ENCODE data around the gene SLC27A6. TPM values are rescaled to one million over a fixed set of nuclear protein-coding genes. Genes with fewer than 3 reads are reported as not detected.

Gene SLC27A6, protein sequence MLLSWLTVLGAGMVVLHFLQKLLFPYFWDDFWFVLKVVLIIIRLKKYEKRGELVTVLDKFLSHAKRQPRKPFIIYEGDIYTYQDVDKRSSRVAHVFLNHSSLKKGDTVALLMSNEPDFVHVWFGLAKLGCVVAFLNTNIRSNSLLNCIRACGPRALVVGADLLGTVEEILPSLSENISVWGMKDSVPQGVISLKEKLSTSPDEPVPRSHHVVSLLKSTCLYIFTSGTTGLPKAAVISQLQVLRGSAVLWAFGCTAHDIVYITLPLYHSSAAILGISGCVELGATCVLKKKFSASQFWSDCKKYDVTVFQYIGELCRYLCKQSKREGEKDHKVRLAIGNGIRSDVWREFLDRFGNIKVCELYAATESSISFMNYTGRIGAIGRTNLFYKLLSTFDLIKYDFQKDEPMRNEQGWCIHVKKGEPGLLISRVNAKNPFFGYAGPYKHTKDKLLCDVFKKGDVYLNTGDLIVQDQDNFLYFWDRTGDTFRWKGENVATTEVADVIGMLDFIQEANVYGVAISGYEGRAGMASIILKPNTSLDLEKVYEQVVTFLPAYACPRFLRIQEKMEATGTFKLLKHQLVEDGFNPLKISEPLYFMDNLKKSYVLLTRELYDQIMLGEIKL
- total RNA-seq (under 1 TPM in 1 of 5 donors, not detected in 4; 0.13 TPM), total RNA-seq (0 to 0.12 (median 0) reads per million in 29 experiments)
- total RNA-seq (2013): not detected

DNA sequence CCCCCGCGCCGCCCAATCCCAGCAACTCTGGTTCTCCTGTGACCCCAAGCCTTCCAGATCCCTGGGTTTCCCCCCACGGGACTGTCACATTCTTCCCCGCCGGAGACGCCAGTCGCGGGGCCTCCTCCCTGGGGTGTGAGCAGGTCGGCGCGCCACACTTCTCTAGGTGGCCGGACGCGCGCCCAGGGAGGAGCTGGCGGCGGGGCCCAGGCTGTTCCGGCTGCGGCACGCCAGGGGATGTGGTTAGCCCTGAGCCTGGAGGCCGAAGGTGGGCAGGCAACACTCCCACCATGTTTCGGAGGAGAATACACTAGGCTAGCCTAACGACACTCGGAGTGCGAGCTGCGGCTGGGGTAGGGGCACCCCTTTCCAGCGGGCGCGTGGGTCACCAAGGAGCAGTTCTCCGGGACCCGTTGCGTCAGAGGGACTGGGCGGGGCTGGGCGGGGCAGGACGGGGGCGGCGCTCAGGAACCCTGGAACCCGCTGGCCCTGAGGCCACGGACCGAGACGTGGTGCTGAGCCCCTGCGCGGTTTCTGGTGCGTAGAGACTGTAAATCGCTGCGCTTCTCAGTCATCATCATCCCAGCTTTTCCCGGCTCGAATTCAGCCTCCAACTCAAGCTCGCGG lies at the start of gene SLC27A6:
Gene SLC27A6, plus strand, starts transcription at position 478 of the 627 bp plus-strand sequence. CDS start 650 bp downstream, outside the sequence.
- ChIA-PET POLR2A (no interaction called here), CTCF (interaction anchor here in 1 of 2 donors (0.6 kb wide), 1 partner anchor 73 kb away, joined by 5 read pairs; no protein-coding TSS in a partner anchor)
- Histone ChIP-seq H3K36me3 (ENCODE audit: control insufficient read depth in 2 of 2, extremely low read depth in 1 of 2, insufficient read depth in 1 of 2, low read length in 1 of 2) (no peaks in the 10 kb centered on the region), H3K27ac (ENCODE audit: low read length) (no peak within 1 kb of the TSS), H3K27me3 (replicated peaks in 1 of 2; ENCODE audit: control insufficient read depth in 2 of 2, extremely low read depth in 1 of 2, insufficient read depth in 2 of 2, low read length in 1 of 2) (peaks cover 0 to 17% of the 10 kb centered on the region in 2 experiments), H3K4me1 (ENCODE audit: control insufficient read depth in 1 of 2, extremely low read depth in 1 of 2, insufficient read depth in 2 of 2, low read length in 2 of 2) (no peaks in the 10 kb centered on the region), H3K9me3 (no peaks in the 10 kb centered on the region), H3K4me3 (ENCODE audit: control insufficient read depth in 1 of 2, extremely low read depth in 1 of 2, low read length in 1 of 2) (no peak within 1 kb of the TSS)
- Mint-ChIP-seq H3K4me3 (no peak within 1 kb of the TSS), H3K27me3 (peaks cover 23 to 27% of the 10 kb centered on the region in 2 donors), H3K27ac (no peak within 1 kb of the TSS), H3K9me3 (peaks cover 3 to 22% (median 18%) of the 10 kb centered on the region in 3 donors), H3K36me3 (no peaks in the 10 kb centered on the region), H3K4me1 (peaks cover 0 to 3% (median 0%) of the 10 kb centered on the region in 3 donors)
- ATAC-seq (replicated peaks in 1 of 4) (no peak), DNase-seq (no peak)
- 5% methylated on average over 51 of the region's 51 CpGs for WGBS (ENCODE audit: insufficient coverage)

DNA sequence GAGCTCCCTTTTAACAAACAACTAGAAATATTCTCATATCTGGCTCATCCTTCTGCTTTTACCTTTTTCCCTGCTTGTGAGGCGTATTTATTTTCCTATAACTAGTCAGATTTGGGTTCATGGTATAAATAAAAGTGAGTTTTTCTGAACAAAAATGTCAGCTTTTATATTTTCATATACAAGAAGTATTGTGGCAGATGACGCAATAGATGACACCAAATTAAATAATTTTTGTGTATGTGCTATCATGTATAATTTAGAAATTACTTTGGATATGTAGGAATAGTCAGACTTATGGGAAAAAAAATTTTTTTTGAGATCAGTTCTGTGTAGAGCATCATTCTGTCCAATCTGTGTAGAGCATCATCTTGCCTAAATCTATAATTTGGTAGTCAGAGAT lies 45.7 kb upstream of the SLC27A6 start:
- POLR2A ChIA-PET: no interaction called here
- DNase-seq (no peak), ATAC-seq (replicated peaks in 1 of 4) (no peak)
- H3K36me3 ChIP-seq (ENCODE audit: control insufficient read depth in 2 of 2, extremely low read depth in 1 of 2, insufficient read depth in 1 of 2, low read length in 1 of 2): no peaks in the 10 kb centered on the region
- no peaks in the 10 kb centered on the region for H3K36me3 Mint-ChIP-seq
- H3K4me1 ChIP-seq (ENCODE audit: control insufficient read depth in 1 of 2, extremely low read depth in 1 of 2, insufficient read depth in 2 of 2, low read length in 2 of 2): no peaks in the 10 kb centered on the region
- H3K4me3 ChIP-seq (ENCODE audit: control insufficient read depth in 1 of 2, extremely low read depth in 1 of 2, low read length in 1 of 2): no peak overlapping the region
- no peaks in the 10 kb centered on the region for H3K4me1 Mint-ChIP-seq
- WGBS (ENCODE audit: insufficient coverage): no CpG with 5 or more reads among the region's 2 CpGs
- no peak overlapping the region for H3K27ac Mint-ChIP-seq
- no peaks in the 10 kb centered on the region for H3K27me3 ChIP-seq (replicated peaks in 1 of 2; ENCODE audit: control insufficient read depth in 2 of 2, extremely low read depth in 1 of 2, insufficient read depth in 2 of 2, low read length in 1 of 2)
- H3K9me3 Mint-ChIP-seq: no peaks in the 10 kb centered on the region
- H3K4me3 Mint-ChIP-seq: no peak overlapping the region
- peaks cover 0 to 14% of the 10 kb centered on the region in 2 donors for H3K27me3 Mint-ChIP-seq
- CTCF ChIA-PET: interaction anchor here in 1 of 2 donors (1.4 kb wide), 1 partner anchor 13 kb away, joined by 3 read pairs; no protein-coding TSS in a partner anchor
- no peaks in the 10 kb centered on the region for H3K9me3 ChIP-seq
- no peak overlapping the region for H3K27ac ChIP-seq (ENCODE audit: low read length)

DNA sequence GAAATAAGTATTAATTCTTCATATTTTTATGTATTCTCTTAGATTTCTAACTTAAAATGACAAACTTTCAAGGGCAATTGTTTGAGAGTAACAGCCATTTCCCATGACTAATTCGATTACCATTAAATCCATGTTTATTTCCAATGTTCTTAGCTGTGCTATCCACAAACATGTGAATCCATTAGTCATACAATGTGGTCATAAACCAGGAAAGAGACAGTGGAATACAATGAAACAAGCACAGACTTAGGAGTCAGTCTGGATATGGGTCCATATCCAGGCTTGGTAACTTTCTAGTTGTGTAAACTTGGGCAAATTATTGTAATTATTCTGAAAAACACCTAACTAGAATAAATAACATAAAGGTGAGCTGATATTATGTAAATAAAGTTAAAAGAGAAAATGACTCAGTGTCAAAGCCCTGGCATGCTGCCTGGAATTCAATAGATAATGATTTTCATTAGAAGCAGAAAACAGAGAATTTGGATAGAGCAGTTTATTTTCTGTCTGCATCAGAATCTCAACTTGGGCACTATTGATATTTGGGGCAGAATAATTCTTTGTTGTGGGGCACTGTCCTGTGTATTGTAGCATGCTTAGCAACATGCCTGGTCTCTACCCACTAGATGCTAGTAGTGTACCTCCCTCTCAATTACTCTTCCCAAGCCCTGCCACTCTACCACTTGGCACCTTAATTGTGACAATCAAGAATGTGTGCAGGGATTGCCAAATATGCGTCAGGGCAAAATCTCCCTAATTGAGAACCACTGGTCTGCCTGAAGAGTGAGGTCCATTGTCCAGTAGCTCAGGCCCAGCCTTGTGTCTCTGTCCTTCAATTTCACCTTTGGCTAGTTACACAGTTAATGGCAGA lies 44.7 kb upstream of the SLC27A6 start:
- no peak overlapping the region for H3K27ac Mint-ChIP-seq
- ATAC-seq (replicated peaks in 1 of 4) (no peak), DNase-seq (no peak)
- H3K27me3 Mint-ChIP-seq: peaks cover 0 to 14% of the 10 kb centered on the region in 2 donors
- H3K9me3 Mint-ChIP-seq: no peaks in the 10 kb centered on the region
- CTCF ChIA-PET: interaction anchor here in 1 of 2 donors (1.4 kb wide), 1 partner anchor 14 kb away, joined by 3 read pairs; no protein-coding TSS in a partner anchor
- H3K27me3 ChIP-seq (replicated peaks in 1 of 2; ENCODE audit: control insufficient read depth in 2 of 2, extremely low read depth in 1 of 2, insufficient read depth in 2 of 2, low read length in 1 of 2): no peaks in the 10 kb centered on the region
- H3K4me3 ChIP-seq (ENCODE audit: control insufficient read depth in 1 of 2, extremely low read depth in 1 of 2, low read length in 1 of 2): no peak overlapping the region
- H3K36me3 Mint-ChIP-seq: no peaks in the 10 kb centered on the region
- H3K36me3 ChIP-seq (ENCODE audit: control insufficient read depth in 2 of 2, extremely low read depth in 1 of 2, insufficient read depth in 1 of 2, low read length in 1 of 2): no peaks in the 10 kb centered on the region
- H3K9me3 ChIP-seq: no peaks in the 10 kb centered on the region
- no peak overlapping the region for H3K27ac ChIP-seq (ENCODE audit: low read length)
- POLR2A ChIA-PET: no interaction called here
- H3K4me1 ChIP-seq (ENCODE audit: control insufficient read depth in 1 of 2, extremely low read depth in 1 of 2, insufficient read depth in 2 of 2, low read length in 2 of 2): no peaks in the 10 kb centered on the region
- no CpG with 5 or more reads among the region's 2 CpGs for WGBS (ENCODE audit: insufficient coverage)
- H3K4me3 Mint-ChIP-seq: no peak overlapping the region
- no peaks in the 10 kb centered on the region for H3K4me1 Mint-ChIP-seq

DNA sequence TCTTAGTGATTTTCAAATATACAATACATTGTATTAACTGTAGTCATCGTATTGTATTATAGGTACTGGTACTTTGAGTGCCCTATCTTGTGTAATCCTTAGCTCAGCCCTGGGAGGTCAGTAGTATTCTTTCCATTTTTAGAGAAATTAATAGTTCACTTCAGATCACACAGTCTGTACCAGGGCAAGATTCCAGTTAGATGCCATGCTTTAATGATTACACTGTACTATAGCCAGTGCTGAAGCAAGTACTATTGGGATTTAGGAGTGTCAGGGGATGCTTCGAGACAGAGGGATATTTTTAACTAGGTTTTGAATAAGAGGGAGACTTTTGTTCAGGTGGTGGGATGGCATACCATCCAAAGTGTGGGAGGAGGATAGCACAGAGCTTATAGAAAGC lies 41.0 kb upstream of the SLC27A6 start:
- no peak for ATAC-seq (replicated peaks in 1 of 4)
- WGBS (ENCODE audit: insufficient coverage): 73% methylated on average over 1 of the region's 2 CpGs

DNA sequence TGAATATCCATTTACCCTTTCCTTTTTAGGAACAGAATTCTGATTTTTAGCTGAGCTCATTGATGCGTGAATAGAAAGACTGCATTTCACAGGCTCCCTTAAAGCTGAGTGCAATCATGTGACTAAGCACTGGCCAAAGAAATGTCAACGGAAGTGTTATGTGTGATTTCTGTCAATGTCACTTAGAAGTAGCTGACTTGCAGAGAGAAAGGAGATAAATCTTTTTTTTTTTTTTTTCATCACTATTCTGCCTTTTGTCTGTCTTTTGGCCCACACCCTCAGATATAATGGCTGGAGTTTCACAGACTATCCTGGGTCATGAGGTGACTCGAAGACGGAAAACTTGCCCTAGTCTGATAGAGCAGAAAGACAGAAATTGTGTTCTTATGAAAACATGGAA lies 39.3 kb upstream of the SLC27A6 start:
- CTCF ChIA-PET: no interaction called here
- no peaks in the 10 kb centered on the region for H3K36me3 ChIP-seq (ENCODE audit: control insufficient read depth in 2 of 2, extremely low read depth in 1 of 2, insufficient read depth in 1 of 2, low read length in 1 of 2)
- H3K4me1 ChIP-seq (ENCODE audit: control insufficient read depth in 1 of 2, extremely low read depth in 1 of 2, insufficient read depth in 2 of 2, low read length in 2 of 2): no peaks in the 10 kb centered on the region
- no peak overlapping the region for H3K27ac ChIP-seq (ENCODE audit: low read length)
- no peaks in the 10 kb centered on the region for H3K27me3 ChIP-seq (replicated peaks in 1 of 2; ENCODE audit: control insufficient read depth in 2 of 2, extremely low read depth in 1 of 2, insufficient read depth in 2 of 2, low read length in 1 of 2)
- POLR2A ChIA-PET: no interaction called here
- Mint-ChIP-seq H3K4me3 (no peak overlapping the region), H3K36me3 (no peaks in the 10 kb centered on the region), H3K27me3 (peaks cover 3% of the 10 kb centered on the region in 2 donors), H3K9me3 (no peaks in the 10 kb centered on the region), H3K27ac (no peak overlapping the region), H3K4me1 (no peaks in the 10 kb centered on the region)
- 83% methylated on average over 1 of the region's 4 CpGs for WGBS (ENCODE audit: insufficient coverage)
- no peak overlapping the region for H3K4me3 ChIP-seq (ENCODE audit: control insufficient read depth in 1 of 2, extremely low read depth in 1 of 2, low read length in 1 of 2)
- no peaks in the 10 kb centered on the region for H3K9me3 ChIP-seq
- ATAC-seq (replicated peaks in 1 of 4) (no peak), DNase-seq (no peak)

More for the DNA sequence above, 41.0 kb upstream of the SLC27A6 start:
- no peaks in the 10 kb centered on the region for H3K27me3 ChIP-seq (replicated peaks in 1 of 2; ENCODE audit: control insufficient read depth in 2 of 2, extremely low read depth in 1 of 2, insufficient read depth in 2 of 2, low read length in 1 of 2)
- no peak overlapping the region for H3K4me3 ChIP-seq (ENCODE audit: control insufficient read depth in 1 of 2, extremely low read depth in 1 of 2, low read length in 1 of 2)
- ChIA-PET CTCF (interaction anchor here in 1 of 2 donors (0.6 kb wide), 1 partner anchor 1421 kb away, joined by 4 read pairs; no protein-coding TSS in a partner anchor), POLR2A (interaction anchor here in 1 of 2 donors (0.5 kb wide), 1 partner anchor 13 kb away, joined by 13 read pairs; no protein-coding TSS in a partner anchor)
- no peak overlapping the region for H3K27ac ChIP-seq (ENCODE audit: low read length)
- peaks cover 1 to 7% of the 10 kb centered on the region in 2 donors for H3K27me3 Mint-ChIP-seq
- H3K4me3 Mint-ChIP-seq: no peak overlapping the region
- no peaks in the 10 kb centered on the region for H3K4me1 Mint-ChIP-seq
- no peaks in the 10 kb centered on the region for H3K9me3 Mint-ChIP-seq
- H3K36me3 ChIP-seq (ENCODE audit: control insufficient read depth in 2 of 2, extremely low read depth in 1 of 2, insufficient read depth in 1 of 2, low read length in 1 of 2): no peaks in the 10 kb centered on the region
- no peaks in the 10 kb centered on the region for H3K9me3 ChIP-seq
- no peaks in the 10 kb centered on the region for H3K4me1 ChIP-seq (ENCODE audit: control insufficient read depth in 1 of 2, extremely low read depth in 1 of 2, insufficient read depth in 2 of 2, low read length in 2 of 2)
- DNase-seq: no peak
- no peak overlapping the region for H3K27ac Mint-ChIP-seq
- H3K36me3 Mint-ChIP-seq: no peaks in the 10 kb centered on the region

Data from T-cell (primary cell).